HG03175 (cell line): ENCODE measurements around the gene ORMDL1.

Source experiments
- ATAC-seq: cut with Tn5 transposase; IDR thresholded peaks from one replicate; pipeline ENCODE4 v1.9.1; 2021; ENCODE audit warnings: mild to moderate bottlenecking, moderate library complexity; ENCODE audit not compliant: unreplicated experiment

ORMDL1 gene, protein sequence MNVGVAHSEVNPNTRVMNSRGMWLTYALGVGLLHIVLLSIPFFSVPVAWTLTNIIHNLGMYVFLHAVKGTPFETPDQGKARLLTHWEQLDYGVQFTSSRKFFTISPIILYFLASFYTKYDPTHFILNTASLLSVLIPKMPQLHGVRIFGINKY

DNA sequence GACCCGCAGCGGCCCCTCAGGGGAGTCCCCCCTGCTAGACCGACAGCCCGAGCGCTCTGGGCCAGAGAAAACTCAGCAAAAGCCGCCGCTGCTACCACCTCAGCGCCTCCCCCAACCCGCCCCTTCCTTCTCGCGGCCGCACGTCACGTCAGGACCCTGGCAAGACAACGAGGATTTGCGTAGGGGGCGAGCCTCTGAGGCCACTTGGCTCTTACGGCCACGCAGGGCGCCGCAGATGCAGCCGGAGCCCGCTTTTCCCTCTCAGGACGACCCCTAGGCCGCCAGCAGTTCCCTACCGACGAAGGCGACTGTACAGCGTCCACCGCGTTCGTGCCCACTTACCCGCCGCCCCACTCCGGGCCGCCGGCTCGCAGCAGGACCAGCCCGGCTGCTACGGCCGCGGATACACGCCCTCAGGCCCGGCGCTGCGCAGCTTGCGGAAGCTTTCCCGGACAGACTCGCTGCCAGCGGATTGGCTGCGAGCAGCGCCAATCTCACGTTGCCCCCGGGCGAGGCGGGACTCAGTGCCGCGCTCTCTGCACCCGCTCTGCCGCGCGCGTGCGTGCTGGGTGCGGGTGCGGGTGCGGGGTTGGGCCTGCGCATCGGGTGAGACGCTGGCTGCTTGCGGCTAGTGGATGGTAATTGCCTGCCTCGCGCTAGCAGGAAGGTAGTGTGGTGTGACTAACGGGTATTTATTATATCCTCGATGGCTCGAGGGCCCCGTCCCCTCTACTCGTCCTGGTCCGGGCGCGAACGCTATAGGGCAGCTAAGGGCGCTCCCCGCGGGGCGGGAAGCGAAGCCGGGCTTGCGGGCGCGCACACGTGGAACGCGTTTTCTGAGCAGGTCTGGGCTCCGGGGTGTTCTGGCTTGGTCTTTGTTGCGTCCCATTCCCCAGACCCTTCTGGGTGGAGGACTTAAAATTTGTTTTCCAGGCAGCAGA, at the start of gene ORMDL1, which contains the start of gene PMS1:
TSS of gene ORMDL1 (minus strand) at position 413 of the 941 bp plus-strand sequence. CDS start 1,744 bp downstream, outside the sequence.
TSS of gene PMS1 (plus strand) at position 524 of the 941 bp plus-strand sequence. CDS start 7,360 bp downstream, outside the sequence.
- ATAC-seq, result peak; percentile 93

DNA sequence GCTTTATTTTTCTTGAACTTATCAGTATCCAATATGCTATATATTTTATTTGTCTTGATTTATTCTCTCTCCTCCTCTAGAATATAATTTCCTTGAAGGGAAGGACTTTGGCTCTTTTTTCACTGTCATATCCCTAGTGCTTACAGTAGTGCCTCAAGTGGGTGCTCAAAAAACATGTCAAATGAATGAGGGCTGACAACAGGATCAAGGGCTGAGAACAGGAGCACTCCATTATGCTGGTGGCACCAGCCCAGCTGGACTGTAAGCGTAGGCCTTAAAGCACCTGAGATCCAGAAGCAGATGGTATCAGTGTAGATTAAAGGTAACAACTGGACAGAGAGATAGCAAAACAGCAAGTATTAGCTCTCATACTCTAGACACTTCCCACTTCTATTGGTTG, 46.4 kb upstream of the ORMDL1 start:
- no peak for ATAC-seq

DNA sequence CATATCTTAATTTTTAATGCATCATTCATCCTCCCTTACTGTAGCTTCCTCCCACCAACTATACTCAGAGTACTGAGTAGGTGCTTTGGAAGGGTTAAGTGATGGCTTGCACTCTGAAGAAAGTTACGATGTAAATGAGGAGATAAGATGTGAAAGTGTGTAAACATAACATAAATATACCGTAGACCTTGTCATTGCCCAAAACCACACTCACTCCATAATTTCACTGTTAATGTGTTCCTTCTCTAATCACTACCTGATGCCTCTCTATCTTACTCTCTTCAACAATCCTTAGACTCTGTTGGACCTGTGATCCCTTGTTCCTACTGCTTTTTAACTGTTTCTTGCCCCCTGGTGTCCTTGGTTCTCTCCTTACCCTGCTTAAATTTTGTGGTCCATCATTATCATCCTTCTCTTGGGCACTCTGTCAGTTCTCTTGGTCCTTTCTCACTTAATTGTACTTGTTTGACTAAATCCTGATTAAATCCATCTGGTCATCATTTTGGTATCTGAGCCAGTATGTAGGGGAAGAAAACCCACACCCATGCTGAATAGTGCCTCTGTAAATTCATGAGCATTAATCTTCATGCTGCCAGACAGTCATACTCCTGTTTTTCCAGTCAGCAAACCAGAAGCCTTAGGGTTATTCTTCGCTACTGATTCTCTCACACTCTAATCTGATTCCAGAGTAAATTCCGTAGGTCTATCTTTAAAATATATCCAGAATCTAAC, 45.1 kb upstream of the ORMDL1 start:
- no peak for ATAC-seq

DNA sequence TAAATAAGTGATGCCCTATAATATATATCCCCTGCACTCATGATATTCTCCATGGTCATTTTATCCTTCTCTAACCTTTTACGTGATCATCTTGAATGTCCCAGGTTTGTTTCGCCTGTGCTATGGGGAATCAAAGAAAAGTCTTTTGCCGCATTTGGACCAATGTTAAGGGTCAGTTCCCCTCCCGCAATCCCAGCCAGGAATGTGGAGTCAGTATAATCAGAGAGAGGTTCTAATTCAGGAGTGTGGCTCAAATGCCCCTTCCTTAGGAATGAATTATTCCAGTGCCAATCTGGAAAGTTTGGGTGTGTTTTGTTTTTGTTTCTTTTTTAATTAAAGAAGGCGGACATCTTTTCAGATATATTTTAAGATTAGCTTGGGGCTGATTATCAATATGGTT, 41.9 kb upstream of the ORMDL1 start:
- no peak for ATAC-seq

DNA sequence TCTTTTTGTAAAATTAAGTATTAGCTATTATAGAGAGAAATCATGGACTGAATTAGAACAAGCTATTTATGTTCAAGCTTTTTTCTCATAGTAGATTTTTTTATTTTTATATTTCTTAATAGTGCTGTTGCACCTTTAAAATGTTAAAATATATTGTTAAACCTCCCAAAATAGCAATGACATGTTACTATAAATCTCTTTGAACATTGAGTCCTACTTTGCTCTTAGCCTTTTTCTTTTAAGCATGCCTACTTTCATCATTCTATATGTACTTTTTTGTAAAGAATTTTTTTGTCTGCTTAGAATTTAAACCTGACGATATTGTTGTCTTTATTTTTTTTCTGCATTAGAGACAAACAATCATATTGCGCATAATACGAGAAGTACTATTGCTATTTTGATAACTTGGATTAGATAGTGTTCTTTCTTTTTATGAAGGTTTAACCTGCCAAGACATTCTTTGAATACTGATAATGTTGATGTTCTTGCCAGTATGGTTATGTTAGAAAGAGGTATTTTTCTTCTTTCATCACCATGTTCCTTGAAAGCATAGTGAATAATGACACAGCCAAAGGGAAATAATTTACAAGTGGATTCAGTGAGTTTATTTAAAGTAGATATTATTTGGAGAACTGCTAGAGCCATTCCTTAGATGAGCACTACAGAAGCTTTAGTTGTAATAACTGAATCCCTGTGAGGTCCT, 40.7 kb upstream of the ORMDL1 start:
- no peak for ATAC-seq

DNA sequence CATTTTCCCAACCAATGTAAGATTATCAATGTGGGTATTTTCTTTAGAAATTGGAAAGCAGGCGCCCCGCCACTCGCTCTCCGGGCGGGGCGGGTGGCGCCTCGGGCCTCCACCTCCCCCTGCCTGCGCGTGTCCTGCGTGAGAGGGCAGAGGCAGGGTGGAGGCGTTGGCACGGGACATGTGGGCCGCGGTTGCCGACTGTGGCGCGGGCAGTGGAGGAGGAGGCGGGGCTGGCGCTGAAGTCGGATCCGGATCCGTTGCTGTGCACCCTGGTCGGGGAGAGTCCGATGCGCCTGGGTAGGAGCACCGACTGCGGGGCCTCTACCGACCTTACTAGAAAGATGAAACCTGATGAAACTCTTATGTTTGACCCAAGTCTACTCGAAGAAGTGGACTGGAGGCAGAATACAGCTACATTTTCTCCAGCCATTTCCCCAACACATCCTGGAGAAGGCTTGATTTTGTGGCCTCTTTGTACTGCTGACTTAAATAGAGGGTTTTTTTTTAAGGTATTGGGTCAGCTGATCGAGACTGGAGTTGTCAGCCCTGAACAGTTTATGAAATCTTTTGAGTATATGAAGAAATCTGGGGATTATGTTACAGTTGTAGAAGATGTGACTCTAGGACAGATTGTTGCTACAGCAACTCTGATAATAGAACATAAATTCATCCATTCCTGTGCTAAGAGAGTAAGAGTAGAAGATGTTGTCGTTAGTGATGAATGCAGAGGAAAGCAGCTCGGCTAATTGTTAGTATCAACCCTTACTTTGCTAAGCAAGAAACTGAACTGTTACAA, 38.0 kb upstream of the ORMDL1 start:
- ATAC-seq, result no peak

DNA sequence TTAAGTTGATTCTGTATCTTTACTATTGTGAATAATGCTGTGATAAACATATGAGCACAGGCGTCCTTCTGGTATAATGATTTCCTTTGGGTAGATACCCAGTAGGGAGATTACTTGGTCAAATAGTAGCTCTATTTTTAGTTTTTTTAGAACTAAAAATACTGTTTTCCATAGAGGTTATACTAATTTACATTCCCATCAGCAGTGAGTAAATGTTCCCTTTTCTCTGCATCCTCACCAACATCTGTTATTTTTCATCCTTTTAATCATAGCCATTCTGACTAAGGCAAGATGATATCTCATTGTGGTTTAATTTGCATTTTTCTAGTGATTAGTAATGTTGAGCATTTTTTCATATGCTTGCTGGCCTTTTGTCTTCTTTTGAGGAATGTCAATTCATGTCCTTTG, 35.2 kb upstream of the ORMDL1 start:
- no peak for ATAC-seq

DNA sequence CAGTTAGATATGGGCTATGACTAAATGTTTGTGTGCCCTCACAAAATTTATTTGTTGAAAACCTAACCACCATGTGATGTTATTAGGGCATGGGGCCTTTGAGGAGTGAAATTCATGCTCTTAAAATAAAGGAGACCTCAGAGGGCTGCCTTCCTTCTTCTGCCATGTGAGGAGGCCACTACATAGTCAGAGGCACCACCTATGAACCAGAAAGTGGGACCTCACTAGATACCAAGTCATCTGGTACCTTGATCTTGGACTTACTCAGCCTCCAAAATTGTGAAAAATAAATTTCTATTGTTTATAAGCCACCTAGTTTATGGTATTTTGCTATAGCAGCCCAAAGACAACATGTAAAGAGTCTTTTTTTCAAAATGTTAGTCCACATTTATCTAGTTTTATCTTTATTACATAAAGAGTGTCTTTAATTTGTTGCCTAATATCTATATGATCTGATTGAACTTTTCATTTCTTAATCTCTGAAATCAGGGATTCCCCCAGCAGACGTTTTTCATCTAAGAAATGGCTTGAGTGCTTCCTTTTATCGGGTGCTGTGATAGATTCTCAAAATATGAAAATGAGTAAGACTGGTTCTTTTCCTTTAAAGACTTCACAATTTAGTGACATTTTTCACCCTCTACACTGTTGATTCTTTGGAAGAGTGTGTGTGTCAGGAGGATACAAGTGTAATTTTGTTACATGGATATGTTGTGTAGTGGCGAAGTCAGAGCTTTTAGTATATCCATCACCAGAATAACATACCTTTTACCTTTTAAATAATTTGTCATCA, 34.3 kb upstream of the ORMDL1 start:
- no peak for ATAC-seq

DNA sequence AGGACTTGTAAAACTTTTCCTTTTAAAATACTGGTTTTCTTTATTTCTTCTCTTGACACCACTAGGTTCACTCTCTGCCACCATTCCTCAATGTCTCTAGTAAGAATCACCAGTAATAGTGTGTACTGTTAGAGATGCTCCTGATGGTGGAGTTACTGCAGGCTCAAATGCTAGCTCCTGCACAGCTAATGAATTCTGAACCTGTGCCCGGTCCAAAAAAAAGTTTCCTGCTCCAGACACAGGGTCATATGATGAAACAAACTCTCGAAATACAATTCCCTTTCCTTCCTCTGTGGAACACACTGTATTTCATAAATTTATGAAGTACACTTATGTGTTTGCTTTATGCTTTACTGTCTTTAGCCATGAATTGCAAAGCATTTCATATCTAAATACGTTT, 19.3 kb upstream of the ORMDL1 start:
- ATAC-seq, result no peak

DNA sequence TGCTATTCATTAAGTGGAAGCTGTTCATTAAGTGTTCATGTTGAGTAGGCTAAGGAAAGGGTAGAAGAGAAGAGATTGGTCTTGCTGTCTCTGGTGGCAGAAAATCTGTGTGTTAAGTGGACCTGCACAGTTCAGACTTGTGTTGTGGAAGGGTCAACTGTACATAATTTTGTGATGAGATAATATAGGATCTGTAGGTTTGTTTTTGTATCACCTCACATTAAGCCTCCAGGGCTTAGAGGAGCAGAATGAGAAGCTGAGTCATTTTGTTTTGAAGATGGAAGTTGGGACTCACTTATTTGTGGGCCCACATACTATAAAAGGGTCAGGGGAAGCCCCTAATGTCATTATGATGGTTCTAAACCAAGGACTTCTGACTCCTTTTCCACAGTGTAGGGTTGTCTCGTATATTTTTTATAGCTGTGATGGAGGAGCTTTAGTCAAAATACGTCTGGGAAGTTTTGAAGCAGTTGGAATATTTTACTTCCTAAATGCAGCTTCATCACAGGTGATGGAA, 18.3 kb upstream of the ORMDL1 start:
- ATAC-seq, result no peak

DNA sequence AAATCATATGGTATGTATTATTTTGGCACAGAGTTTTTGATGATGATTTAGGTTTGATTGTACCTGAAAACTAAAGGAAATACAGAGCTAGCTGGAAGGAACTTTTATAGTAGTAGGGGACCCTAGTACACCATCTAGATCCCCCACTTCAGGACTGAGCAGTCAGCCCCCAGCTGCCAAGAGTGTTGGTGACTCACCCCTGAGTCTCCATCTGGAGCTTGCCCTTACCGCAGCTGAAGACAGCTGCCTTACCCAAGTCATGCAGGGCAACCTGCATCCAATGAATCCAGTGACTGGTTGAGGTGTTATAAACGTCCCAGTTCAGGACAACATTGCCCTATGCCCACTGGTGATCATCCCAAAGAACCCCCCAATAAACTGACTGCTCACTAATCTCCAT, 15.4 kb upstream of the ORMDL1 start:
- ATAC-seq, result no peak

DNA sequence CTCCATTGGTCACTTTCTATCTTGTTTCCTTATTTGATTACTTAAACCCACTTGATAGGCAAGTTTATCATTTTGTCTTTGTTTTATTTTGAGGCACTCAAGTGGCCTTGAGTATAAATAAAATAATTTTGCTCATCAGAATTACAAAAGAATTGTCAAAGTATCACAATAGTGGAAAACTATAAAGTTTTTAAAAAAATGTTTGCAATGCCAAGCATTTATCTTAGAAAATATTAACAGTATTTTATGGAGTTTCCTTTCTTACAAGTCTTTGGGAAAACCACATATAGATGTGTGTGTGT, 14.8 kb upstream of the ORMDL1 start:
- ATAC-seq, result no peak

DNA sequence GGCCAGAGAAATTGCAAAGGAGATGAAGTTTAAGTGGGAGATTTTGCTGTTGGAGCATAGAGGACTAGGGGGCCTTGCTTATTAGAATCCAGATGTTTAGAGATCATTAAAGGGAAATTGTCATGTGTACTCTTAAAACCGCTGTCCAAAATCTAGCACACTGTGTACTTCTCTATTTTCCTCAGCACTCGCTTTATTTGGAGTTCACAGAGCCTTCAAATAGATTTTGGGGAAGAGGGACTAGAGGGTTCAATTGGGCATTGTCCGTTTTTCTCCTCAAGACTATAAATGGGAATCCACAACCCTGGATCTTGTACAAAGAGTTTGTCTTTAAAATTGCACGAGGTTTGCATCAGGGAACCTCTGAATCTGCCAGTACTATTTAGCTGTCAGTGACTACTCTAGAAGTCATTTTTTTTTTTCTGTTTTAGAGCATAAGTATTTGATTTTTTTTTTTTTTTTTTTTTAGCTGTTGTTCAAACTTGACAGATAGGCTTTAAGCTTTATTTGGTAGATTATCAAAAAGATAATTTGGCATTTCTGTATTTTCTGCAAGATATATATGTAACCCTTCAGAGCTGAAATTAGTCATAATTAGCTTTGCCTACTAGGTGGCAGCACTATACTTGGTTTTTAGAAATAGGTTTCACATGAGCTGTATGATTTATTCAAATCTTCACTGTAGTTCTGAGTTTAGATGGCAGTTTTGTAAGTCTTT, 14.3 kb upstream of the ORMDL1 start:
- ATAC-seq, result peak; percentile 86

DNA sequence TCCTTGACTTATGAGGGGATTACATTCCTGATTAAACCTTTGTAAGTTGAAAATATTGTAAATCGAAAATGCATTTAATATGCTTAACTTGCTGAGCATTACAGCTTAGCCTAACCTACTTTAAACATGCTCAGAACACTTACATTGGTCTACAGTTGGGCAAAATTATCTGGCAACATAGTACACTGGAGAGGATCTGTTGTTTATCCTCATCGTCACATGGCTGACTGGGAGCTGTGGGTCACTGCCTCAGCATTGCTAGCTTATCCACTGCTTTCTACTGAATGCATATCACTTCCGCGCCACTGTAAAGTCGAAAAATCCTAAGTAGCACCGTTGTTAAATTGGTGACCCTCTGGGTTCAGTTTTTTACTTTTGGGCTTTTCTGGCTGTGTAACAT, 13.8 kb upstream of the ORMDL1 start:
- no peak for ATAC-seq

DNA sequence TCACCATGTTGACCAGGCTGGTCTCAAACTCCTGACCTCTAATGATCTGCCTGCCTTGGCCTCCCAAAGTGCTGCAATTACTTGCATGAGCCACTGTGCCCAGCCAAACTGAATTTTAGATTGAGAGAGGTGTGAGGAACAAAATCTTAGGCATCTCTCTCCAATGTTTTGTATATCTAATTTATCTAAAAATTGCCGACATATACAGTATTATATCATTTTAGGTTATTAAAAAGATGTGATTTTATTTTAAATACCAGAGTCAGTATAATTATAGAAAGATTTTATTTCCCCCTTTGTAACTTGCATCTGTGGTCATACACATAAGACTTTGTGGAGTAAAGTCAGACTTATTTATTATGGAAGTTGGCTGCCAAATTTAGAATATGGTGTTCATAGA, 10.2 kb upstream of the ORMDL1 start:
- ATAC-seq, result no peak

DNA sequence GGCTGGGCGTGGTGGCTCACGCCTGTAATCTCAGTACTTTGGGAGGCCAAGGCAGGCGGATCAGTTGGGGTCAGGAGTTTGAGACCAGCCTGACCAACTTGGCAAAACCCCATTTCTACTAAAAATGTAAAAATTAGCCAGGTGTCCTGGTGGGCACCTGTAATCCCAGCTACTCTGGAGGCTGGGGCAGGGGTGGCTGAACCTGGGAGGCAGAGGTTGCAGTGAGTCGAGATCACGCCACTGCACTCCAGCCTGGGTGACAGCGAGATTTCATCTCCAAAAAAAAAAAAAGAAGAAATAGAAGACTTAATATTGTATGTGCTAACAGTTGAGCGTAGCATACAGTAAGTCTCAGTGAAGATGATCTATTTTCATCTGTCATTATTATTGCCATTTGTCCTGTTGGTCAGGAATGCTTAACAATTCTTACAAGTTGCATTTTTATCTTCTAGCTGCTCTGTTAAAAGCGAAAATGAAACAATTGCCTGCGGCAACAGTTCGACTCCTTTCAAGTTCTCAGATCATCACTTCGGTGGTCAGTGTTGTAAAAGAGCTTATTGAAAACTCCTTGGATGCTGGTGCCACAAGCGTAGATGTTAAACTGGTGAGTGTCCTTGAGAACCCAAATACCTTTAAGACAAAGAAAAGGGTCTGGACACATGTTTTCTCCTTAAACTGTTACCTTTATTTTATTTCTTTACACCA, 7.4 kb upstream of the ORMDL1 start:
- no peak for ATAC-seq

DNA sequence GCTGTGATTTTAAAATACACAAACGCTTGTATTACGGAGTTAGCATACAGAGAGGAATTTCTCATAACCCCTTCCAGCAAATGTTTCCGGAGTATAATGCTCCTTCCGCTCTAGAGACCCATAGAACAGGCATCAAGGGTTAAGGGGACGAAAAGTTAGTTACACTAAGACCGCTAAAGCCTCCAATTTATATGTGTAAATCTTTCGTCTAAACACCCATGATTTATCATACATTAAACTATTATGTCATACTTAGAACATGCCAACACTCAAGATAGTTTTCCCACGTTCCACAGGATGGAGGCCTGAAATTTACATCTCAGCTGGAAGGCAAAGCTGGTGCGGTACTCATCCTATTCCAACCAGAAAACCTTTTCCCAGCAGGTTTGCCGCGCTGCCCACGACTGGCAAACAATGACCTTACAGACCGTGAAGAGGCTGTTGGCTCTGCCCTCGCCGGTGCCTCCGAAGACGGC, 650 bp downstream of the ORMDL1 start:
- ATAC-seq, result peak; percentile 3

DNA sequence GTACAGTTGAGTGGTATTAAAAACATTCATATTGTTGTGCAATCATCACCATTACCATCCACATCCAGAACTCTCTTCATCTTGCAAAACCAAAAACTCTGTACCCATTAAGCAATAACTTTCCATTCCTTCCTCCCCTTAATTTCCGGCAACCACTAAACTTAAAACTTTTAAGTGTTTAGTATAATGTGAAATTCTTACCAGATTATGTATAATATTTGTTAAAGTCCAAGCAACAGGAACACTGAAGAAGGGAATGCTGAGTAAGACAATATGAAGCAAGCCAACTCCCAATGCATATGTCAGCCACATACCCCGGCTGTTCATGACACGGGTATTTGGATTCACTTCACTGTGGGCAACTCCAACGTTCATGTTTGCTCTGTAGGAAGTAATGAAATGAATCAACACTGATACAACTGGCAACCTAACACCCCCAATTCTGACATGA, 1.9 kb downstream of the ORMDL1 start:
- ATAC-seq, result no peak
